ENCODE data around the gene CPE. TPM values are rescaled to one million over a fixed set of nuclear protein-coding genes. Genes with fewer than 3 reads are reported as not detected.

Gene CPE
- total RNA-seq, 2 experiments from 2014 or later = not detected

- POLR2A ChIA-PET = interaction anchor here (0.7 kb wide), 1 partner anchor 51 kb away, joined by 3 read pairs; no protein-coding TSS in a partner anchor
- Mint-ChIP-seq H3K36me3 (ENCODE audit: low read depth) (peaks cover 8% of the 10 kb centered on the region), H3K27ac (no peak overlapping the region), H3K9me3 (ENCODE audit: low read depth) (no peaks in the 10 kb centered on the region), H3K27me3 (no peaks in the 10 kb centered on the region), H3K4me1 (no peaks in the 10 kb centered on the region), H3K4me3 (no peak overlapping the region)
- ATAC-seq = no peak
- DNase-seq = no peak
- CTCF ChIA-PET = interaction anchor here (0.6 to 5.0 kb wide), 8 partner anchors 10 to 231 kb away, joined by 3 to 69 read pairs (median 4); partner anchors contain the start of gene MSMO1
- intact Hi-C loops (cut with DNase I, micrococcal nuclease) = no loop called here
Measured at GRCh38 chr4:165345666-165346417, 33.0 kb upstream of the CPE start.

- no peak for DNase-seq
- intact Hi-C loops (cut with DNase I, micrococcal nuclease) = no loop called here
- peaks cover 3% of the 10 kb centered on the region for H3K27me3 Mint-ChIP-seq
- ChIA-PET POLR2A (no interaction called here), CTCF (interaction anchor here (0.7 to 1.0 kb wide), 2 partner anchors 19 to 217 kb away, joined by 3 to 5 read pairs; no protein-coding TSS in a partner anchor)
- H3K27ac Mint-ChIP-seq = no peak overlapping the region
- peaks cover 2% of the 10 kb centered on the region for H3K36me3 Mint-ChIP-seq (ENCODE audit: low read depth)
- H3K4me3 Mint-ChIP-seq = no peak overlapping the region
- H3K4me1 Mint-ChIP-seq = no peaks in the 10 kb centered on the region
- H3K9me3 Mint-ChIP-seq (ENCODE audit: low read depth) = no peaks in the 10 kb centered on the region
- no peak for ATAC-seq
Measured at GRCh38 chr4:165347647-165348569, 30.9 kb upstream of the CPE start.

- H3K36me3 Mint-ChIP-seq (ENCODE audit: low read depth) = no peaks in the 10 kb centered on the region
- H3K4me3 Mint-ChIP-seq = no peak overlapping the region
- intact Hi-C loops (cut with DNase I, micrococcal nuclease) = no loop called here
- no peaks in the 10 kb centered on the region for H3K4me1 Mint-ChIP-seq
- POLR2A ChIA-PET = interaction anchor here (0.6 kb wide), 1 partner anchor 22 kb away, joined by 5 read pairs; no protein-coding TSS in a partner anchor
- ATAC-seq (no peak), DNase-seq (peak; percentile 27)
- CTCF ChIA-PET = interaction anchor here (0.5 to 3.5 kb wide), 6 partner anchors 12 to 226 kb away, joined by 3 to 11 read pairs (median 3); no protein-coding TSS in a partner anchor
- no peak overlapping the region for H3K27ac Mint-ChIP-seq
- H3K9me3 Mint-ChIP-seq (ENCODE audit: low read depth) = no peaks in the 10 kb centered on the region
- peaks cover 8% of the 10 kb centered on the region for H3K27me3 Mint-ChIP-seq
Measured at GRCh38 chr4:165351359-165352130, 27.3 kb upstream of the CPE start.

- peak; percentile 53 for ATAC-seq
- intact Hi-C loops (cut with DNase I, micrococcal nuclease) = loop anchor here (2.0 kb wide), 1 partner anchor 109 kb away; no protein-coding TSS in a partner anchor
- Mint-ChIP-seq H3K27me3 (peaks cover 21% of the 10 kb centered on the region), H3K4me1 (no peaks in the 10 kb centered on the region), H3K27ac (no peak overlapping the region), H3K4me3 (no peak overlapping the region), H3K36me3 (ENCODE audit: low read depth) (no peaks in the 10 kb centered on the region), H3K9me3 (ENCODE audit: low read depth) (no peaks in the 10 kb centered on the region)
- DNase-seq = peak; percentile 33
- CTCF ChIA-PET = interaction anchor here (0.6 to 1.2 kb wide), 4 partner anchors 9 to 225 kb away, joined by 3 to 4 read pairs (median 3); partner anchors contain the start of gene CPE
- POLR2A ChIA-PET = no interaction called here
Measured at GRCh38 chr4:165355900-165356300, 22.9 kb upstream of the CPE start.

GRCh38 chr4:165359506-165359905 lies 19.3 kb upstream of the CPE start:
- ATAC-seq (no peak), DNase-seq (no peak)
- Mint-ChIP-seq H3K4me3 (no peak overlapping the region), H3K27me3 (peaks cover 28% of the 10 kb centered on the region), H3K9me3 (ENCODE audit: low read depth) (no peaks in the 10 kb centered on the region), H3K4me1 (no peaks in the 10 kb centered on the region), H3K27ac (no peak overlapping the region), H3K36me3 (ENCODE audit: low read depth) (no peaks in the 10 kb centered on the region)
- POLR2A ChIA-PET = no interaction called here
- CTCF ChIA-PET = interaction anchor here (1.2 to 1.9 kb wide), 3 partner anchors 14 to 247 kb away, joined by 3 to 8 read pairs (median 7); partner anchors contain the start of gene TMEM192
- intact Hi-C loops (cut with DNase I, micrococcal nuclease) = no loop called here

- no peak for ATAC-seq
- ChIA-PET POLR2A (no interaction called here), CTCF (interaction anchor here (1.2 to 1.9 kb wide), 3 partner anchors 14 to 247 kb away, joined by 3 to 8 read pairs (median 7); partner anchors contain the start of gene TMEM192)
- Mint-ChIP-seq H3K27ac (no peak overlapping the region), H3K9me3 (ENCODE audit: low read depth) (no peaks in the 10 kb centered on the region), H3K4me3 (no peak overlapping the region), H3K36me3 (ENCODE audit: low read depth) (no peaks in the 10 kb centered on the region), H3K4me1 (no peaks in the 10 kb centered on the region), H3K27me3 (peaks cover 28% of the 10 kb centered on the region)
- intact Hi-C loops (cut with DNase I, micrococcal nuclease) = no loop called here
- DNase-seq = no peak
Measured at GRCh38 chr4:165360041-165360695, 18.6 kb upstream of the CPE start.

- POLR2A ChIA-PET = no interaction called here
- ATAC-seq (no peak), DNase-seq (no peak)
- no peaks in the 10 kb centered on the region for H3K9me3 Mint-ChIP-seq (ENCODE audit: low read depth)
- no peak overlapping the region for H3K4me3 Mint-ChIP-seq
- no peak overlapping the region for H3K27ac Mint-ChIP-seq
- CTCF ChIA-PET = interaction anchor here (0.8 to 1.9 kb wide), 3 partner anchors 13 to 248 kb away, joined by 3 to 8 read pairs (median 3); partner anchors contain the start of gene TMEM192
- H3K36me3 Mint-ChIP-seq (ENCODE audit: low read depth) = no peaks in the 10 kb centered on the region
- H3K4me1 Mint-ChIP-seq = no peaks in the 10 kb centered on the region
- intact Hi-C loops (cut with DNase I, micrococcal nuclease) = no loop called here
- peaks cover 24% of the 10 kb centered on the region for H3K27me3 Mint-ChIP-seq
Measured at GRCh38 chr4:165360985-165361670, 17.7 kb upstream of the CPE start.

- DNase-seq (no peak), ATAC-seq (no peak)
- Mint-ChIP-seq H3K27me3 (peaks cover 24% of the 10 kb centered on the region), H3K4me3 (no peak overlapping the region), H3K9me3 (ENCODE audit: low read depth) (no peaks in the 10 kb centered on the region), H3K4me1 (no peaks in the 10 kb centered on the region), H3K27ac (no peak overlapping the region), H3K36me3 (ENCODE audit: low read depth) (no peaks in the 10 kb centered on the region)
- ChIA-PET POLR2A (no interaction called here), CTCF (no interaction called here)
- intact Hi-C loops (cut with DNase I, micrococcal nuclease) = no loop called here
Measured at GRCh38 chr4:165361810-165362209, 17.0 kb upstream of the CPE start.

- H3K4me3 Mint-ChIP-seq = no peak overlapping the region
- peaks cover 18% of the 10 kb centered on the region for H3K27me3 Mint-ChIP-seq
- DNase-seq = no peak
- ATAC-seq = peak; percentile 66
- intact Hi-C loops (cut with DNase I, micrococcal nuclease) = no loop called here
- H3K4me1 Mint-ChIP-seq = no peaks in the 10 kb centered on the region
- no peak overlapping the region for H3K27ac Mint-ChIP-seq
- CTCF ChIA-PET = interaction anchor here (0.7 to 1.3 kb wide), 2 partner anchors 28 to 286 kb away, joined by 3 to 4 read pairs; no protein-coding TSS in a partner anchor
- POLR2A ChIA-PET = no interaction called here
- H3K36me3 Mint-ChIP-seq (ENCODE audit: low read depth) = no peaks in the 10 kb centered on the region
- H3K9me3 Mint-ChIP-seq (ENCODE audit: low read depth) = no peaks in the 10 kb centered on the region
Measured at GRCh38 chr4:165364452-165365080, 14.2 kb upstream of the CPE start.

- ChIA-PET POLR2A (no interaction called here), CTCF (interaction anchor here (1.1 kb wide), 1 partner anchor 17 kb away, joined by 4 read pairs; no protein-coding TSS in a partner anchor)
- H3K9me3 Mint-ChIP-seq (ENCODE audit: low read depth) = no peaks in the 10 kb centered on the region
- no peak overlapping the region for H3K4me3 Mint-ChIP-seq
- H3K36me3 Mint-ChIP-seq (ENCODE audit: low read depth) = no peaks in the 10 kb centered on the region
- H3K27ac Mint-ChIP-seq = no peak overlapping the region
- ATAC-seq = no peak
- H3K4me1 Mint-ChIP-seq = no peaks in the 10 kb centered on the region
- intact Hi-C loops (cut with DNase I, micrococcal nuclease) = no loop called here
- H3K27me3 Mint-ChIP-seq = peaks cover 5% of the 10 kb centered on the region
- no peak for DNase-seq
Measured at GRCh38 chr4:165367040-165367439, 11.8 kb upstream of the CPE start.
